ENCODE results near the gene NLGN1.

Gene NLGN1

DNA sequence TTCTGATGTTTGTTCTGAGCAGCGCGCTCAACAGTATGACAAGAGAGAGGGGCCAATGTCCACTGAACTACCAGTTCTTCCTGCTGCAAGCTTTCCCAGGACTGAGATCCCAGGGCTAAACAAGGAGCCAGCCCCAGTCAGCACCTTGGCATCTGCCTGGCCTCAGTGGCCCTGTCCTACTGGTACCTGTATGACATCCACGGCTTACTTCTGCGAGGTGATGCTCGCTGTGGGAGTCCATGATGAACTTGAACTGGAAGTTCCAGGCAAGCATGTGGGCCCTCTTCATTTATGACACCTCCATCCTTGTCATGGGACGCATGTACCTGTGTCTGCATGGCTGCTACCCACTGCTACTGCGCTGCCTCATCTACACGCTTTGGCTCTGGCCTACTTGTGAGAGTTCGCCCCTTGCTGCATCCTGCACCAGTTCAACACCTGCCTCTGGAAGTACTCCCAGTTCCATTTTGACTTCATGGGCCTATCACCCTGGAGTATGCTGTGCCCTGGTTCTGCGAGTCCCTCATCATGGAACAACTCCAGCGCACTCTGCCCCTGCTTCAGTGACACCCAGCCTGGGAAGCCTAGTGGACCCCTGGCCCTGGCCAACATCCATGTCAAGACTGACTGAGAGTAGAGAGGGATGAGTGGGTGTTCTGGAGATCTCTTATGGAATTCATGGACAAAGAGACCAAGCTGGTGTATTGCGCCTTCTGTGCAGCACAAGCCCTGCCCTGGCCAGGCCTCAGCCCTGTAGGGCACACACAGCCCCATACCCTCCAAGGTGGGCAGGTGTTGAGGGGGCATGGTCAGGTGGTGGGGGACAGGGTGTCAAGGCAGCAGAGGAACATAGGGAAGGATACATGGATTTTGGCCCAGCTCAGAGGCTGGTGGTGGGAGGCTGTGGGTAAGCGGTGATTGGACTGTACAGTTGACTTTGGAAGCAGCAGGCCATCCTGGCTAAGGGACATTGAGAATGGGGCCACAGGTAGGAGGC lies 246.8 kb downstream of the NLGN1 start:
- DNase-seq, result no peak

DNA sequence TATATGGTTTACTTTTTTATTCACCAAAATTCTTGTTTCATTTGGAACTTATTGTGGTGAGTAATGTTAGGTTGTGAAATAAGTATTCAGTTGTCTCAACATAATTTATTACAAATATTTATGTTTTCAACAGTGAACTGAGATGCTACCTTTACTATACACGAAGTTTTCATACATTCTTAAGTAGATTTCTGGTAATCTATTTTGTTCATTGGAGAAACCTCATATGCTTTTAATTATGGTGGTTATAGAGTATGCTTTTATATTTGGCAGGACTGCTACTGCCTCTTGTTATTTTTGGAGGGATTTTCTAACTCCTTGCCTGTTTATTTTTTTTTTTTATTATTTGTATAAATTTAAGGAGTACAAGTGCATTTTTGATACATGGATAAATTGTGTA lies 253.1 kb downstream of the NLGN1 start:
- DNase-seq, result no peak

DNA sequence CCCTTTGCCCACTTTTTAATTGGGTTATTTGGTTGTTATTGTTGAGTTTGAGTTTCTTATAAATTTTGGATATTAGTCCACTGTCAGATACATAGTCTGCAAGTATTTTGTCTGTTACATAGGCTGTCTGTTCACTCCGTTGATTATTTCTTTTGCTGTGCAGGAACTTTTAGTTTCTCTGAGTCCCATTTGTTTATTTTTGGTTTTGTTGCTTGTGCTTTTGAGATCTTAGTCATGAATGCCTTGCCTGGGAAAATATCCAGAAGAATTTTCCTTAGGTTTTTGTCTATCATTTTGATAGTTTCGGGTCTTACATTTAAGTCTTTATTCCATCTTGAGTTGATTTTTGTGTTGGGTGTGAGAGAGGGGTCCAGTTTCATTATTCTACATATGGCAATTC lies 254.5 kb downstream of the NLGN1 start:
- no peak for DNase-seq

DNA sequence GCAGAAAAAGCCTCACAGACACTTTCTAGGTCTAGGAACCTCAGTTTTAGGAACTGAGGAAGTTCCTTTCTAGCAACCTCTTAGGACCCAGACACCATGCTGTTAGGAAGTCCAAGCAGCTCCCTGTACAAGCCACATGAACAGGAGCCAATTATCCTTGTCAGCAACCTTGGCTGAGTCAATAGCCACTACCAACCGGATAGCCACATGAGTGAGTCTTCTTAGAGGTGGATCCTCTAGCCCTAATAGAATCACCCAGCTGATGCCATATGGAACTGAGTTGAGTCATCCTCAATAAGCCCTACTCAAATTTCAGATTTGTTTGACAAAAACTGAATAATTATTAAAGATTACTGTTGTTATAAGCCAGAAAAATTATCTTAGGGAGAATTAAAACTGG lies 256.2 kb downstream of the NLGN1 start:
- no peak for DNase-seq

DNA sequence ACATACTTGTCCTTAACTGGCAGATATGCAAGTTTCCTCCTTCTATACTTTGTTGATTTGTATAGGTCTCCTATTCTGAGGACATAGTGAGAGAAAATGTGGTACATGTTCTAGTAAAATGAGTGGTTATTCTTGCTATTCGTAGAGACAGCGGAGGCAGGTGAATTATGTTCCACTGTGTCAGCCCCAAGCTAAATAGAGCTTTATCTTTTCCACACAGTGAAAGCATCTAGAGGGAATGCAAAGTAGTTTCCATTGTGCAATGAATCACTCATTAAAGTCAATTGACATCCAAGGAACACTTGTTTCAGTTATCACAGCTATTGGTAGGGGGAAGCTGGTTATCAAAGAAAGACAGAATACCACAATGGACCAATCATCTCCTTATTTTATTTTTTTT lies 262.4 kb downstream of the NLGN1 start:
- no peak for DNase-seq

DNA sequence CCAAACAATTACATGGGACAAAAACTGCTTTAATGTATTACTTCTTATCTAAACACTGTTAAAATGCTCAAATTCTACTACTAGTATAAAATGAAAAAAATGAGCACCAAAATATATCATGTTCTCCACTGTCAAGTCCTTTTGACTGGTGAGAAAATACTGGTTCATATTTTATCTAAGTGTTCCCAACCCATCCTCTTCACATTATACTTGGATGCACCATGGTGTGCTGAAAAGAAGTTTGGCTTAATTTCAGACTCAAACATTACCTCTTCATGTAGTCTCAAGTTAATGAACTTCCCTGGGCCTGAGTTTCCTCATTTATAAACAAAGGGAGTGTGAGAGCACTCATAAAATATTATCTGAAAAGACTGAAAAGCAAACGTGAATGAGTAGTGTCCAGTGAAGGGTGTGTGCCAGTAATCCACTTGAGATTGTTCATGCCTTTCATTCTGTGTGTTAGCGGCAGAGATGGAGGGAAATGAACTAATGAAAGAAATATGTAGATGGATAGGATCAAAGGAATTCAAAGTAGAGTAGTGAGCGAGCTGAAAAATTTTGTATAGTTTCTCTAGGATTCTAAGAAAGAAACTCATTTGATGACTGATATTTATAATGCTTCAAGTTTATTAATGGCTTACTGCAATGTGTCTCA lies 263.2 kb downstream of the NLGN1 start:
- DNase-seq, result no peak

DNA sequence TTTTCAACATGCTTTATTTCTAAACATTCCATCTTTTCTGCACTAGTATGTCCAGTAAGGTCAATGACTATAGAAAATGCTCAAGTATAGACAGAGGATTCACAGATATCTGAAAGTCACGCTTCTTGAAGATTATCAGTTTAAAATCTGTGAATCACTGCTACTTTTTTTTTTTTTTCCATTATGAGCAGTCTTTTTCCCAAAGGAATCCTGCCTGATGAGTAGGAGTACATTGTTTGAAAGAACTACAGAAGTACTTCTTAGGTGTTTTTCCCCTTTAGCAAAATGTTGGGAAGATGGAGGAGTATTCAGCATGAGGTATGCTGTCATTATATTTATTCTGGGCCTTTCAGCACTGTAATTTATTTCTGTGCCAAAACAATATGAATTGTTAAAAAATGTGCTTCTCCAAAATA lies 266.2 kb downstream of the NLGN1 start:
- no peak for DNase-seq

DNA sequence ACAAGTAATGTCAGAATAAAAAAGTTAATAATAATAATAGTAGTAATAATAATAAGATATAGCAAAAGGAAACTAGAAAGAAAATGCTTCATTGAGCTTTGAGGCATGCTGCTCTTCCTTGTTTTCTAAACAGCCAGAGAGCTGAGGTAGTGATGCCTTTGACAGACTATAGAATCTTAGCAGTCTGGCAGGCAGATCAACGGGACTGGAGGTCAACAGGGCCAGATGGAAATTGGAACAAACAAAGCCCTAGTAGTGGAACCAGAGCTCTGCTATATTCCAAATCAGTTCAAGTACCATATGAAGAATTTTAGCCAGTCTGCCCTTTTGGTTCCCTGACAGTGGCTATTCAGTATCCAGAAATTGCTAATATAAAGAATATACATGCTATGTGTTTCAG lies 278.6 kb downstream of the NLGN1 start:
- no peak for DNase-seq

DNA sequence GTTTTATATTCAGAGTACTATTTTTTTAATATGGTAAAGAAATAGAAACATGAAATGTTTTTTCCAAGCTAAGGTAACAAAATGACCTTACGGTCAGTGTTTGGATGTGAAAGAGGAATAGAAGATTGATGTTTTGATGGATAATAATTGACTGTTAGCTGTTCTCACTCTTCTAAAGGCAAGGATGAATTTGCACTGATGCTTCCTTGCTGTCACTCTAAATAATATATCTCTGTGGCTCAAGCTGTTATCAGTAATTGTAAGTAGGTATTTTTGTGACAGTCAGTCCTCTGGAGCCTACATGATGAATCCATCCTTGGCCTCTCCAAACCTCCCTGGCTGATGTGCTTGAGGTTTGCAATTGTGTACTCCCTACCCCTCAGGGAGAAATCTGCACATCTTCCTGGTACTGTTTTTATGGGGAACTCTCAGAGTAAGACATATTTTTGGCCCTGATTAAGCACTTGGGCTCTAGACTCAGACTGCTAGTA lies 283.7 kb downstream of the NLGN1 start:
- DNase-seq, result no peak

DNA sequence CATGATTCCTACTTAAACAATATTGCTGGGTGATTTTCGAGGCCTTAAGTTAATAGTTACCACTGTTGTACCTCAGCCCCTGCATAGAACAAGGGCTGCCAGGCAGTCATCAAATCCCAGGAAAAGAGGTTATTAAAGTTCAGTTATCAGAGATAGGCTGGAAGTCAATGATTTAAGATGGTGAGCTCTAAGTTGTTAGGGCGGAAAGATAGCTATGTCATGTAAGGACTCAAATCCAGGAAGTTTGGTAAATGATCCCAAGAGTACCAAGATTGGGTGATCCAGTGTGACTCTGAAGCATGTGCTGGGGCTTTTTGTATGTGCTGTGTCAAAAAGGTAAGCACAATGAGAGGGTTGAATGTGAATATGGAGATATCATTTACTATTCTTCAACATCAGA lies 287.9 kb downstream of the NLGN1 start:
- DNase-seq, result no peak

DNA sequence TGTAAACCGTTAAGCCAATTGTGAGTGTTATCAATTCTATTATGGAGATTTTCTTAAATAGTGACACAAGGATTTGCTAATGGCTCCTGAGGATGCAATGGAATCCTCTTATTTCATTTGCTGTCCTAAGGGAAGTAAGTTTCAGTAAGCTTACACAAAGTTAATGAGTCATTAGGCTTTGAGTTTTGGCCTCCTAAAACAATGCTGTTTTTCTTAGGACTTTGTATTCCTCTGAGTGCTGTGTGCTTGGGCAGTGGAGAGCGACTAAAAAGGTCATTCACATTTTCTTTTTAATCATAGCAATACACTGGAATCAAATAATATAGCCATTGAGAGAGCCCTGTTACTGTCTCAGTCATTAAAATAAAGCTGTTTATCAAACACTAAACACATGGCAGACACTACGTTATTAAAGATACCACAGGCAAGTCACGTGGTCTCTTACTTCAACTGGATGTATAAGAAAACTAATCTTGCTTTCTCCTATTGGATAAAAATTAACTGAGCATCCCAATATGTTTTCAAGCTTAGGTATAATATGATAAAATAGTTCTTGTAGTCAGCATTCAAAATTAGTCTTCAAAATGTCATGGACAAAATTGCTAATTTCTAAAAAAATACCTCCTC lies 290.8 kb downstream of the NLGN1 start:
- DNase-seq, result no peak

DNA sequence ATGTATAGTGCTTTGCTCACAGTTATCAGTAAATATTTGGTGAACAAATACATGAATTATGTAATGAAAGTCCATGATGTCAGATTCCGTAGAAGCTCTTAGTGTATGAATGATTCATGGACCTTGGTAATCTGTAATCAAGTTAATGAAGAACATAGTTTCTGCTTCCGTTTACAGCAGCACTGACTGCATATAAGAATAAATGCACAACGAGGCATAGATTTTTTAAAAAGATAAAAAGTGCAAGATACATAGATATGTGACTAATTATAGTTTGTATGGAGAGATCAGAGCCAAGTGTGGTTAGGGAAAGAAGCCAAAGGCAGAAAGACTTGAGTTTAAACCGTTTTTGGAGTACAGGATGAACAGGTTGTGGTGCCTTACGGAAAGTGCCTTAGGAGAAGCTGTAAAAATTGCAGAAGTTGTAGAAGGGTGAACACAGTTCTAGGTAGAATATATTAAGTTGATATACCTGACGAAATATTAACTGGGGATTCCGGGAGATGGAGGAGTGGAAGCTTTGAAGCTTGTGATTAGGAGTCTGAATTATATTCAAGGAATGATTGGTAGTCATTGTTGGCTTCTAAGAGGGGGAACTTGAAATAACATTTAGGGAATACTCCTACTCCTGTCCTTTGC lies 293.1 kb downstream of the NLGN1 start:
- no peak for DNase-seq

DNA sequence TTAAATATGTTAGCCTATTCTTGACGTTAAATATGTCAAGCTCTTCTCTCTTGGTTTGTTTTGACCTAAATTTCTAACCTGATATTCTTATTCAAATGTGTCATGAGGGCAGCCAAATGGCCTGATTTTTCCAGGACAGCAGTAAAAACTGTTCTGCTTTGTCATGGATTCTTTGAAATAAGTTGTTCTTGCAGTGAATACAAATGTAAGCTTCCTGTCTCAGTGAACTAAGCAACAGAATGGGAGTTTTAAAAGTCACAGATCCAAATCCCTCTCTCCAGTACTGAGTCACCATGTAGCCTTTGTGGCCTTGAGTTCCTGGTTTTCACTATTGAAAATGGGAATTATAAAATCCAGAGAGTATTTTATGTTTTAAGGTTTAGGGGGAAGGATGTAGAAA lies 301.8 kb downstream of the NLGN1 start:
- DNase-seq, result no peak

DNA sequence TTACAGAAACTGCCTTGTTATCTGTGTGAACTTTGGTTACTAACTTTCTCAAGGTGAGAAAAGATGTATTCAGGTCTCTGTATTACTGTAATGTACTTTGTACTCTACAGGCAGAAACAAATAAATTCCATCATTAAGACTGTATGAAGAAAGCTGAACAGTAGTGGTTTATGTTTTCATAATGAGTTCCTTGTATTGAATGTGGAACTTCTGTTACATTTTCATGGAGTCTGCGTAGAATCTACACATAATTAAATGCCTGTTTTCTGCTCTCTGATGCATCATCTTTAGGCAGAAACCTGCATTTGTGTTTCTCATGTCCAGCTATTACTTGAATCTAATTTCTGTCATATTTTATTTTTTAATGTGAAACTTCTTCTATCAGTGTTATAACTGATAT lies 302.8 kb downstream of the NLGN1 start:
- DNase-seq, result no peak

DNA sequence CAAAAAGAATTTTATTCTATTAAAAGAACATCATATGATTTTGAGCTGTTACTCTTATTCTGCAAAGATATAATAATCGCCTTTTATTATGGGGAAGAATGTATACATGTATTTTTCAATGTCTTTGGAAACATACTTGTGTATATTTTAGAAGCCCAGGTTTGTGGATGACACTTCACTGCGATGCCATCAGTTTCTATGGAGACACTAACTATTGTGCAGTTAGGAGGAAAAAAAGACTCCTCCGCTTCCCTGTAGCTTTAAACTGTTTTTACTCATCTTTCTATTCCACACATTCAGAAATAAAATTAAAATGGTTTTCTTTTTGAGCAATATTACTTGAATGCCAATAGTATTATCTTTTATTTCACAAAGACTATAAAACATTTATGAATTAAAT lies 305.0 kb downstream of the NLGN1 start:
- no peak for DNase-seq

DNA sequence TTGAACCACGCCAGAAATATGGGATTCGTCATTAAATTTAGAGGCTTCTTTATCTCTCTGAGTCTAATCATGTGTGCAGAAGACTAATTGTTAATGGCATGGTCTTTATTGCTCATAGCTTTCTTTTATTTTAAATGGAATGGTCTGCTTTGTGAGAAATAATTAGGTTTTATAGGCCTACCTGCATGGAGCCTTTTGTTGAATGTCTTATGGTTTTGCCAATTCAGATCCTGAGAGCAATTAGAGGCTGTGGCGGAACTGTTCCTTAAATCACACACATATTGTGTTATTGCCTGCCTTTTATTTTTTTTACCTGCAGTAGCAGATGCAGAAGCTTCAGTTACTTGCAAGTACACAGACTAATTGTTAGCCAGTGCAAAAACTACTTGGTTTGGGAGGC lies 306.2 kb downstream of the NLGN1 start:
- no peak for DNase-seq

DNA sequence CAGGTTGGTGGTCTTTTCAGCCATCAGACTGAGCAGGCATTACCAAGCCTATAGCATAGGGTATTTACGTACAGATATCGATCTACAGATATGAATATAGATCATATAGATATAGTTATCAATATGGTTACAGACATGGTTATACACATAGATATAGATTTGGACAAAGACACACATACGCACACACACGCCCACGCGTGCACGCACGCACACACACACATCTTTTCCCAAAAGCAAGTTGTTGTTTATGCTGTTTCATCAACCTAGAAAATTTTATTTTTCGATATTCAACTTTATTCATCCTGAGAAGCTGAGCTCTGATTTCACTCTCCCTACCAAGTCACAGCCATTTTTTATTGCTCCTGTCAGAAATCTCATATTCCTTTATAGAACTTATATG lies 309.1 kb downstream of the NLGN1 start:
- DNase-seq, result no peak

DNA sequence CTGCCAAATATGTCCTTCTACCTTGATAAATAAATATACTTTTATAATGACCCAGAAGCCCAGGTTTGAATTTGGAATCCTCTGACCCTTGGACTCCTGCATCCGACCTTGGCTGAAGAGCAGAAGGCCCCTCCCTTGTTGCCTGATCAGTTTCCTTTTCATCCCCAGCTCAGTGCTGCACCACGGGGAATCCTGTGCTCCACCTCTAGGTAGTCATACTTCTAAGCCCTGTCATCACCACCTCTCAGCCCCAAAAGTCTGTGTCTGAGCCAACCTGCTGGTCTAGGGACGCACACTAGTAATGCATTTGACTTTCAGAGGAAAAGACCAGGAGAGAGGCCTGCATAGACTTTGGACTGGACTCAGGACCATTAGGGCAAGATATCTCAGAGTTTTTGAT lies 310.6 kb downstream of the NLGN1 start:
- DNase-seq, result no peak

DNA sequence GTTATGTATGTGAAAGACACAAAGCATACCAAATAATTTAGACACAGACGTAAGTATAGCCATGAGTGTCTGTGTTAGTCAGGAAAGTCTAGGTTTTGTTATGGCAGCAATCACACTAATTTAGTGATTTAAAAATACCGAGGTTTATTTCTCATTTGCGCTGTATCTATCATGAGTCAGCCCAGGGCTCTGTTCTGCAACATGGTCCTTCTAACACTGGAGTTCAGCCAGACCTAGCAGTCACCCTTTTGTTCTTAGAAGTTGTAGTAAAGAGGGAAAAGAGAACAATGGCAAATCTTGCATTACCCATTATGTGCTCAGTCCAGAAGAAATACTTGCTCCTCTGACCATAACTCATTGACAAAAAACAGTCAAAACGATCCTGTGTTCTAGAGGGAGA lies 311.5 kb downstream of the NLGN1 start:
- DNase-seq, result no peak

DNA sequence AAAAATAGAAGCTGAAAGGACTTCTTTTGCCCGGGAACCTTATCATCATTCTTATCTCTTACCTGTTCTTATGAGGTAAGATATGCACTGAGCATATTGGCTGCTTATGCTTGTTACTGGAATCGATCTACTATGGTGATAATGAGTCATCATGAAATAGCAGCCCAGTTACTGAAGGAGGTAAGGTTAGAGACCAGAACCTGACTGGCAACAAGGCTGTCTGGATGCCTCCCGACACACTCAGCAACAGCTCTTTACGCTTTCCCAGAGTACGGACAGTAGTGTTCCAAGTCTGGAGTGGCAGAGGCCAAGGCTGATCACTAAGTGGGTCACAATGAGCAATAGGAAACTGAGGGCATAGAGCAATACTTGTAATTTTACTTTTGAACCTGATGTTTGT lies 314.1 kb downstream of the NLGN1 start:
- no peak for DNase-seq

DNA sequence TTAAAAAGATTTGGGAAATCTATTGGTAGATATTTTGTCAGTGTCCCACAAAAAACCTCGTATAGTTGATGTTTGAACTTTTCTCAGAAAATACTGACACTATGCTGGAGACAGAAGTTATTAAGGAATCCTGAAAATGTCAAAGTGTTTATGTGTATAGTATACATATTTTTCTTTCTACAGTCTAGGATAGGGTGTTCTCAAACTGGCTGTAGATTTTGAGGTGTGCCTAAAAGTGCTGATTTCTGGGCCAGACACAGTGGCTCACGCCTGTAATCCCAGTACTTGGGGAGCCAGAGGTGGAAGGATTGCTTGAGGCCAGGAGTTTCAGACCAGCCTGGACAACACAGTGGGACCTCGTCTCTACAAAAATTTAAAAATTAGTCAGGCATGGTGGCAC lies 322.0 kb downstream of the NLGN1 start:
- DNase-seq, result no peak

DNA sequence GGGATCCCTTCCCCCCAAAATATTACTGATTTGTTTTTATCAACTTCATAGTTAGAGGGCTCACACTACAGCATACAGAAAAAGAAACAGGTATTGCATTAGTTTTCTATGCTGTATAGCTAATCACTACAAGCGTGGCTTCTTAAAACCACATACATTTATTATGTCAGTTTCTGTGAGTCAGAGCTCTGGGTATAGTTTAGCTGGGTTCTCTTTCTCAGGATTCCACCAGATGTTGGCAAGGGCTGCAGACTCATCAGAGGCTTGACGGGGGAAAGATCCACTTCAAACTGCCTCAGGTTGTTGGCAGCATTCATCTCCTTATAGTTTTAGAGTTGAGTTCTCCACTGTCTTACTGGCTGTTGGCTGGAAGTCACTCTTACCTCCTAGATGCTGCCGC lies 328.0 kb downstream of the NLGN1 start:
- no peak for DNase-seq

DNA sequence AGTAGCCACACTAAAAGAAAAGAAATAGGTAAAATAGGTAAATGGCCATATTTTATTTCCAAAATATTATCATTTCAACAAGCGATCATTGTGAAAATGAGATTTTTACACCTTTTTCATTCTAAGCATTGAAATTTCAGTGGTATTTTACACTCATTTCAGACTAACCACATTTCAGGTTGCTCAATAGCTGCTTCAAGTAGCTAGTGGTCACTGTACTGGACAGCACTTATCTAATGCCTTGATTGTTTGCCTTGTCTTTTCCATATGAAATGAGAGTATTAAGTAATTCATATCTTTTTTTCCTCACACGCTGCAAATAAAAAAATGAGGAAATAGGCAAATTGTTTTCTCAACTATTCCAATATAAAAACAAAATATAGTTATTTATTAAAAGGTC lies 332.8 kb downstream of the NLGN1 start:
- no peak for DNase-seq
